HepG2 (cell line): ENCODE results near the gene CEP55. TPM values are rescaled to one million over a fixed set of nuclear protein-coding genes. Genes with fewer than 3 reads are reported as not detected.

Source experiments
- ATAC-seq: fragments of 200-7000 bp; cut with Tn5 transposase; 3 replicates; pipeline ENCODE4 v1.9.1; 2020; ENCODE audit warnings: mild to moderate bottlenecking, moderate library complexity
- BruUV-seq: library from RNA; stranded (reverse); fragments of 400-500 nt; replicated peaks from 2 replicates; lab custom pipeline; 2021; lab: Mats Ljungman, UMichigan
- CTCF ChIA-PET: fragments of 300-600 bp; formaldehyde crosslinking; extraction: SDS; loops from one replicate; lab custom pipeline; 2021; ENCODE audit warnings: low total read pairs, inconsistent platforms, low intra/inter-chr PET ratio; lab: Yijun Ruan, JAX
- POLR2A ChIA-PET: fragments of 350-600 bp; sonication (Branson Sonifier 250); formaldehyde crosslinking; loops from one replicate; lab custom pipeline; 2020; ENCODE audit warnings: antibody characterized with exemption, inconsistent platforms; lab: Yijun Ruan, JAX
- DNase-seq: peaks from one replicate; pipeline ENCODE4 v3.0.0-alpha.2; 2015; ENCODE audit warnings: low spot score
- FAIRE-seq: peaks from 3 replicates; lab custom pipeline; 2011; peaks lifted over from hg19 to GRCh38; lab: Jason Lieb, UNC
- H2AFZ ChIP-seq: one replicate; pipeline ENCODE4 v1.6.1; 2011; ENCODE audit warnings: low read length, inconsistent platforms
- H3K27ac ChIP-seq: fragments of 300-600 bp; 3 replicates; pipeline ENCODE4 v1.8.0; 2011; ENCODE audit warnings: mixed run types, mild to moderate bottlenecking, mixed read lengths, low read length, inconsistent platforms; ENCODE audit not compliant: insufficient read depth; ENCODE audit errors: extremely low read length
- H3K27me3 ChIP-seq, 2 experiments: fragments of 200-600 bp in 1 of 2; 2 replicates in 1 of 2; 3 replicates in 1 of 2; pipeline versions ENCODE4 v1.6.0 to v1.8.0; 2011; ENCODE audit warnings: low read length in 2 of 2, mild to moderate bottlenecking in 2 of 2, moderate library complexity in 2 of 2, inconsistent platforms in 1 of 2; ENCODE audit not compliant: insufficient read depth in 2 of 2, control insufficient read depth in 1 of 2
- H3K36me3 ChIP-seq, 2 experiments: fragments of 200-600 bp in 1 of 2; replicated peaks in 1 of 2; 2 replicates in 1 of 2; 3 replicates in 1 of 2; pipeline versions ENCODE4 v1.5.1 to v1.8.0; 2011; ENCODE audit warnings: low read length in 2 of 2, inconsistent platforms in 1 of 2; ENCODE audit not compliant: insufficient read depth in 2 of 2, control insufficient read depth in 1 of 2
- H3K4me1 ChIP-seq: 2 replicates; pipeline ENCODE4 v1.5.1; 2012; ENCODE audit warnings: low read length, inconsistent platforms; ENCODE audit not compliant: insufficient read depth
- H3K4me2 ChIP-seq: 2 replicates; pipeline ENCODE4 v1.6.0; 2011; ENCODE audit warnings: low read depth, low read length, inconsistent platforms
- H3K4me3 ChIP-seq, 3 experiments: fragments of 200-600 bp in 1 of 3; sonication (generic), shearing (Covaris generic) in 1 of 3; replicated peaks in 1 of 3; 2 replicates each; pipeline ENCODE4 v1.5.1; 2011 to 2016; ENCODE audit warnings: low read length in 3 of 3, inconsistent platforms in 2 of 3, low read depth in 2 of 3, mild to moderate bottlenecking in 2 of 3, control low read depth in 1 of 3, mixed read lengths in 1 of 3; ENCODE audit not compliant: insufficient read depth in 1 of 3
- H3K79me2 ChIP-seq: one replicate; pipeline ENCODE4 v1.6.1; 2011; ENCODE audit warnings: low read length, inconsistent platforms; ENCODE audit not compliant: insufficient read depth
- H3K9ac ChIP-seq: 2 replicates; pipeline ENCODE4 v1.6.0; 2011; ENCODE audit warnings: mild to moderate bottlenecking, low read depth, low read length, inconsistent platforms; ENCODE audit not compliant: insufficient read depth
- H3K9me3 ChIP-seq: 2 replicates; pipeline ENCODE4 v1.5.1; 2012; ENCODE audit warnings: mild to moderate bottlenecking, low read length
- H4K20me1 ChIP-seq: 2 replicates; pipeline ENCODE4 v1.6.0; 2011; ENCODE audit warnings: inconsistent platforms, mild to moderate bottlenecking, low read length, moderate library complexity; ENCODE audit not compliant: insufficient read depth
- ATM ChIP-seq: fragments of 450-650 bp; IDR thresholded peaks from 2 replicates; pipeline ENCODE4 v1.7.1; 2017; ENCODE audit warnings: mild to moderate bottlenecking, borderline replicate concordance
- GATAD1 ChIP-seq: IDR thresholded peaks from 2 replicates; pipeline ENCODE4 v1.6.1; 2016; ENCODE audit warnings: missing genetic modification reagents, missing compliant biosample characterization
- IRF2 ChIP-seq: IDR thresholded peaks from 2 replicates; pipeline ENCODE4 v1.6.1; 2018; ENCODE audit warnings: missing genetic modification reagents, missing compliant biosample characterization
- PHF20 ChIP-seq: sonication (generic); formaldehyde crosslinking; IDR thresholded peaks from 2 replicates; pipeline ENCODE4 v1.5.0; 2020; ENCODE audit warnings: mild to moderate bottlenecking, missing genetic modification reagents
- POLR2AphosphoS2 ChIP-seq: IDR thresholded peaks from 2 replicates; pipeline ENCODE4 v1.6.1; 2011; ENCODE audit warnings: low read depth, low read length, improper control_type of control experiment
- RAD51 ChIP-seq: fragments of 450-650 bp; IDR thresholded peaks from 2 replicates; pipeline ENCODE4 v1.6.1; 2016; ENCODE audit warnings: borderline replicate concordance
- SALL1 ChIP-seq: sonication (generic); formaldehyde crosslinking; IDR thresholded peaks from 2 replicates; pipeline ENCODE4 v1.8.0; 2022; ENCODE audit warnings: mild to moderate bottlenecking, missing genetic modification reagents
- WGBS: methylation state at CpG from one replicate; pipeline ENCODE4 v1.1.6; 2017; ENCODE audit warnings: low lambda C conversion rate; 5-methylcytosine and 5-hydroxymethylcytosine counted together
- in situ Hi-C: cut with HindIII; loops from 2 replicates; pipeline ENCODE4 v1.10.0; 2017; ENCODE audit warnings: low pct_unique_long_range_greater_than_20kb; ENCODE audit not compliant: extremely low pct_ligation_motif_present
- intact Hi-C: fragments of 100-400 bp; cut with micrococcal nuclease; formaldehyde crosslinking; loops from one replicate; pipeline ENCODE4 v1.10.0; 2022; ENCODE audit not compliant: unreplicated experiment
- polyA plus RNA-seq, 8 experiments: library from polyadenylated mRNA; depleted of rRNA in 3 of 8; stranded (reverse) in 7 of 8; unstranded in 1 of 8; fragments of >200 nt; fragmentation: Illumina TruSeq in 4 of 8; extraction: Trizol in 4 of 8; gene quantifications; 2 replicates each; pipeline versions ENCODE4 v1.2.1 to v1.2.3, GENCODE V29; 2011 to 2016; ENCODE audit warnings: low read depth in 4 of 8, missing spikeins in 1 of 8, mixed read lengths in 1 of 8; ENCODE audit not compliant: insufficient read depth in 1 of 8
- total RNA-seq, 5 experiments: library from RNA; depleted of rRNA; stranded (reverse); fragments of >200 nt; fragmentation: Illumina TruSeq; extraction: Trizol; gene quantifications; 2 replicates each; pipeline ENCODE4 v1.2.3, GENCODE V29; 2016; ENCODE audit warnings: low read depth in 1 of 5
- TF ChIP-seq, protein P1 (sequence below): sonication (generic); formaldehyde crosslinking; IDR thresholded peaks from 2 replicates; pipeline ENCODE4 v1.4.0; 2020; ENCODE audit warnings: mild to moderate bottlenecking, low read depth, missing genetic modification reagents

The CEP55 gene
- total and polyA plus RNA-seq, 2 of the 13 experiments (the other 11 are each of a cell fraction or from before 2014, with no cell fraction given): 6.5 to 17.1 TPM

DNA sequence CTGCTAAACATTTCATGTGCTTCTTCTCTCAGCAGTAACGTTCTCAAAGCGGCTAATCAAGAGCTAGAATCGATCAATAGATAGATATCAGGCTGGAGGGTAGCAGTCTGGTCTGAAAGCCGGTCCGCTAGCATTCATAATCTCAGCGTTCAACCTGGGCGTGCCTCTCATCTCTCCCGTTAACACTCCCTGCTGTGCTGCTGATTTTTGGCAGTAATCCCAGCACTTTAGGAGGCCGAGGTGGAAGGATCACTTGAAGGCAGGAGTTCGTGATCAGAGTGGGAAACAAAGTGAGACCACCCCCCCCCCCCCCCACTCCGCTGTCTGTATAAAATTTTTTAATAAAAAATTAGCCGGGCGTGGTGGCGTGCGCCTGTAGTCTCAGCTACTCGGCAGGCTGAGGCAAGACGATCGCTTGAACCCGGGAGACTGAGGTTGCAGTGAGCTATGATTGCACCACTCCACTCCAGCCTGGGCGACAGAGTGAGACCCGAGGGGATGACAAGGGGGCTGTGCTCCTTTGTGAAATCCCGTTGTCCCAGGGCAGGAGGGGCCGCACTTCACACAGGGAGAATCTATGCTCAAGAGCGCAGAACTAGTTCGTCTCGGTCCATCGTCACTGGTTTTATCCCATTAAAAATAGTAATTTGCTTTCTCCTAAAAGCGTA, 624 bp upstream of the CEP55 start (continued):
- TF ChIP-seq, protein P1, sequence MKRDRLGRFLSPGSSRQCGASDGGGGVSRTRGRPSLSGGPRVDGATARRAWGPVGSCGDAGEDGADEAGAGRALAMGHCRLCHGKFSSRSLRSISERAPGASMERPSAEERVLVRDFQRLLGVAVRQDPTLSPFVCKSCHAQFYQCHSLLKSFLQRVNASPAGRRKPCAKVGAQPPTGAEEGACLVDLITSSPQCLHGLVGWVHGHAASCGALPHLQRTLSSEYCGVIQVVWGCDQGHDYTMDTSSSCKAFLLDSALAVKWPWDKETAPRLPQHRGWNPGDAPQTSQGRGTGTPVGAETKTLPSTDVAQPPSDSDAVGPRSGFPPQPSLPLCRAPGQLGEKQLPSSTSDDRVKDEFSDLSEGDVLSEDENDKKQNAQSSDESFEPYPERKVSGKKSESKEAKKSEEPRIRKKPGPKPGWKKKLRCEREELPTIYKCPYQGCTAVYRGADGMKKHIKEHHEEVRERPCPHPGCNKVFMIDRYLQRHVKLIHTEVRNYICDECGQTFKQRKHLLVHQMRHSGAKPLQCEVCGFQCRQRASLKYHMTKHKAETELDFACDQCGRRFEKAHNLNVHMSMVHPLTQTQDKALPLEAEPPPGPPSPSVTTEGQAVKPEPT (CRISPR knock-in tag): no peak

DNA sequence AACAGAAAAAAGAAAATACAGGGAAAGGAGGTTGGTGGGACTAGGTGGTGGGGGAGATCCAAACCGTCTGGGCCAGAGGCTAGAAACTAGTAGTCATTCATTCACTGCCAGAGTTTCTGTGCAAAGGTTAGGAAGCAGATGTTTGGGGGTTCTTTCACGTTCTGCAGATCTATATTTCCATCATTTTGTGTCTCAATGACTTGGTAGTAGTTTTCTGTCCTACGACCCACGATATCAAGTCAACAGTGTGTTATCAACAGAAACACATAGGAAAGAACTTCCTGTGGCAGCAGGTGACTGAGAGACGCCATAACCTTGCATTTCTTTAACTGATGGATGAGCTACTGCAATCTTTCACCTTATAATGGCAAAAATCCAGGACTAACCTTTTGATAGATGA, 1.8 kb downstream of the CEP55 start:
- H3K4me3 ChIP-seq: no peak overlapping the region
- no peak overlapping the region for H3K9ac ChIP-seq
- no peak for DNase-seq
- POLR2A ChIA-PET: no interaction called here
- H4K20me1 ChIP-seq: no peaks in the 10 kb centered on the region
- CTCF ChIA-PET: no interaction called here
- no peak overlapping the region for H3K27ac ChIP-seq
- in situ Hi-C loops: no loop called here
- H3K4me2 ChIP-seq: 0 out of 2 replicates have a peak overlapping the region, but pooled peaks have one; percentile 0
- H3K9me3 ChIP-seq: no peaks in the 10 kb centered on the region
- TF ChIP-seq ATM: no peak
- no peak for TF ChIP-seq RAD51
- no peak for TF ChIP-seq GATAD1 (CRISPR knock-in tag)
- no peak for TF ChIP-seq SALL1
- TF ChIP-seq POLR2AphosphoS2: no peak
- no peak for TF ChIP-seq PHF20
- TF ChIP-seq IRF2 (CRISPR knock-in tag): no peak
- TF ChIP-seq, all 625 proteins: peak for 0
- H3K4me1 ChIP-seq: peaks cover 35% of the 10 kb centered on the region
- FAIRE-seq (no peak), ATAC-seq (no peak)
- H3K27me3 ChIP-seq: no peaks in the 10 kb centered on the region; a peak in 1 of 5 replicates
- BruUV-seq: no TSS peak
- H3K36me3 ChIP-seq: peaks cover 0 to 6% of the 10 kb centered on the region in 2 experiments; a peak in 1 of 5 replicates
- WGBS: 88% methylated on average over 5 of the region's 5 CpGs
- no peak overlapping the region for H2AFZ ChIP-seq
- peaks cover 1% of the 10 kb centered on the region for H3K79me2 ChIP-seq
- intact Hi-C loops: no loop called here
